ENCODE results near the gene ONECUT3.

The ONECUT3 gene

DNA sequence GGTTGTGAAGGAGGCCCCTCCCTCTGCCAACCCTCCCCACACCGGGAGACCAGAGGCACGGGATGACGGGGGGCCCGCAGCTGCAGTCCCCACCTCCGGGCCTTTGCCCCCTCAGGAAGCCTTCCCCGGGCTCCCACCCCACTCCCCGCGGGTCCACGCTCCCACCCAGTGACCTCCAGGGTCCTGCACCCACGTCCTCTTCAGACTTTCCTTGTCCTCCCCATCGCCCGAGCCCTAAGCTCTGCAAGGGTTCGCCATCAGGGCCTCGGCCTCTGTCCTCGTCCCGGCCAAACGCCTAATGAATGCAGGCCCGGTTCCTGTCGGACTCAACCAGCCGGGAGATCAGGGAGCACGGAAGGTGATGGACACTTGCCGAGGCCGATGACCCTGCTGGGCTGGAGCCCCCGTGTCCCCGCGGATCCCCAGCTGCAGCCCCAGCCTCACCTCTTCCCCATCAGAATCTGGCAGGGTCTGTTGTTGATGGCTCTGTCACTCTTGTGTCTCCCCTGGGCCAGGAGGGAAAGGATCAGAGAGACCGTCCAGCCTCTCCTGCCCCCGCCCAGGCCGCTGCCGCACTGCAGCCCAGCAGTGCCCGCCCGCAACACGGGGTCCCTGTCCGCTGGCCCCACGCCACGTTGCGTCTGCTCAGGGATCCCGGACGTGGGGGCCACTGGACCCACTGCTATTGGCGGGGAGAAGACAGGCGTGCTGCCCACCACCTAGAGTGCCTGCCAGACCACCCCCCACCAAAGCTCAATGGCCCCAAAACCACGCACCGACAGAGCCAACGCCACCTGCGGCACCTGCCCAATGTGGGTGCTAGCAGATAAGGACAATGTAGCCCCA lies 53.1 kb downstream of the ONECUT3 start:
- H3K9ac ChIP-seq (ENCODE audit: low read length): no peak overlapping the region
- no peak overlapping the region for H3K4me3 ChIP-seq (ENCODE audit: low read length)
- H3K27me3 ChIP-seq (ENCODE audit: control insufficient read depth, insufficient read depth, low read length): no peaks in the 10 kb centered on the region
- no peaks in the 10 kb centered on the region for H3K36me3 ChIP-seq (ENCODE audit: control insufficient read depth, insufficient read depth, low read length)
- H3K4me1 ChIP-seq (ENCODE audit: control insufficient read depth, insufficient read depth, low read length): no peaks in the 10 kb centered on the region
- H3K27ac ChIP-seq (ENCODE audit: low read depth, low read length): no peak overlapping the region

- Histone ChIP-seq H3K27ac (ENCODE audit: low read depth, low read length) (no peak overlapping the region), H3K9ac (ENCODE audit: low read length) (no peak overlapping the region), H3K27me3 (ENCODE audit: control insufficient read depth, insufficient read depth, low read length) (no peaks in the 10 kb centered on the region), H3K4me1 (ENCODE audit: control insufficient read depth, insufficient read depth, low read length) (no peaks in the 10 kb centered on the region), H3K36me3 (ENCODE audit: control insufficient read depth, insufficient read depth, low read length) (no peaks in the 10 kb centered on the region), H3K4me3 (ENCODE audit: low read length) (no peak overlapping the region)
These were observed 53.9 kb downstream of the ONECUT3 start for GRCh38 chr19:1807030-1807694.

DNA sequence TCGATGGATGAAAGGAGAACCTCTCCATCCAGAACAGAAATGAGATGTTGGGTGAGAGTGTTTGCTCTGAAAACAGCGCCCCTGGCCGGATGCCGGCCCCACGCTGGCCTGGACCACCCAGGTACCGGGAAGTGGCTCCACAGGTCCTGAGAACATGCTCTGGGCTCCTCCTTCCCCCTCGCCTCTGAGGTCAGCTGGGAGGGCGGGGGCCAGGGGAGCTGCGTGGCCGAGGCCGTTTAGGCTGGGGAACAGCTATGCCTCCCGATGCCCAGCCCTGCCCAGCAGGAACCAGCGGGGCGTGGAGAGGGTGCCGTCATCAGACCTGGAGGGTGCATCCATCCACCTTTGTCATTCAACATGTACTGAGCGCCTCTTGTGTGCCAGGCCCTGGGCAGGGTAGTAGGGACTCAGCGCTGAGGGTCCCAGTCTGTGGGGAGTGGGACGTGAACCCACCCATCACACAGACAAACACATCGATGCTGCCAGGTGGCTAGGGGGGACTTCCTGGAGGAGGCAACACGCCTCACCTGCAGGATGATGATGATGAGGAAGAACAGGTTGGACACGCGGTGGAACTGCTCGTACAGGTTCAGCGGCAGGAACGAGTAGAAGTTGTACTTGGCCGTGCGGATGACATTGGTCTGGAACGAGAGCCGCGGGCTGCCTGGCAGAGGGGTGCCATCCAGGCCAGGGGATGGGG lies 54.5 kb downstream of the ONECUT3 start:
- Histone ChIP-seq H3K9ac (ENCODE audit: low read length) (no peak overlapping the region), H3K4me1 (ENCODE audit: control insufficient read depth, insufficient read depth, low read length) (peaks cover 2% of the 10 kb centered on the region), H3K27ac (ENCODE audit: low read depth, low read length) (no peak overlapping the region), H3K36me3 (ENCODE audit: control insufficient read depth, insufficient read depth, low read length) (no peaks in the 10 kb centered on the region), H3K27me3 (ENCODE audit: control insufficient read depth, insufficient read depth, low read length) (no peaks in the 10 kb centered on the region), H3K4me3 (ENCODE audit: low read length) (no peak overlapping the region)

GRCh38 chr19:1808395-1808731 lies 55.1 kb downstream of the ONECUT3 start:
- no peak overlapping the region for H3K27ac ChIP-seq (ENCODE audit: low read depth, low read length)
- no peak overlapping the region for H3K4me3 ChIP-seq (ENCODE audit: low read length)
- no peaks in the 10 kb centered on the region for H3K27me3 ChIP-seq (ENCODE audit: control insufficient read depth, insufficient read depth, low read length)
- H3K36me3 ChIP-seq (ENCODE audit: control insufficient read depth, insufficient read depth, low read length): no peaks in the 10 kb centered on the region
- peaks cover 7% of the 10 kb centered on the region for H3K4me1 ChIP-seq (ENCODE audit: control insufficient read depth, insufficient read depth, low read length)
- no peak overlapping the region for H3K9ac ChIP-seq (ENCODE audit: low read length)

DNA sequence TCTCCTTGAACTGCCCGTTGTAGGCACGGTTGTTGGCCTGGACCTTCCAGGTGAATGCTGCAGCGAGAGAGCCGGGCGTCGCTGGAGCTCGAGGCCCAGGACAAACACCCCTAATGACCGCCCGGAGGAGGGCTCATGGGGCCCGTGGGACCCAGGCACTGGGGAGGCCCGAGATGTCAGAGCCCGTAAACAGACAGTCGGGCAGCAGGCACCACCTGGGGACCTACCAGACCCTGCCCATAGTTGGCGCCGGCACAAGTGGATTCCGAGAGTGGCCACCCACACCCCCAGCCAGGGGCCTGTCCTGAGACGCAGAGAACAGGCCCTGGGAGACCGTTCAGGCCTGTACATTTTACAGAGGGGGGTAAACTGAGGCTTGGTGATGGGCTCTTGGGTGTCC lies 56.4 kb downstream of the ONECUT3 start:
- Histone ChIP-seq H3K4me3 (ENCODE audit: low read length) (no peak overlapping the region), H3K36me3 (ENCODE audit: control insufficient read depth, insufficient read depth, low read length) (no peaks in the 10 kb centered on the region), H3K9ac (ENCODE audit: low read length) (no peak overlapping the region)

GRCh38 chr19:1810439-1811160 lies 57.3 kb downstream of the ONECUT3 start:
- Histone ChIP-seq H3K4me3 (ENCODE audit: low read length) (no peak overlapping the region), H3K27ac (ENCODE audit: low read depth, low read length) (no peak overlapping the region), H3K4me1 (ENCODE audit: control insufficient read depth, insufficient read depth, low read length) (peaks cover 7% of the 10 kb centered on the region), H3K9ac (ENCODE audit: low read length) (no peak overlapping the region), H3K36me3 (ENCODE audit: control insufficient read depth, insufficient read depth, low read length) (no peaks in the 10 kb centered on the region), H3K27me3 (ENCODE audit: control insufficient read depth, insufficient read depth, low read length) (no peaks in the 10 kb centered on the region)

More for the DNA sequence above, 56.4 kb downstream of the ONECUT3 start:
- peaks cover 7% of the 10 kb centered on the region for H3K4me1 ChIP-seq (ENCODE audit: control insufficient read depth, insufficient read depth, low read length)
- no peak overlapping the region for H3K27ac ChIP-seq (ENCODE audit: low read depth, low read length)
- no peaks in the 10 kb centered on the region for H3K27me3 ChIP-seq (ENCODE audit: control insufficient read depth, insufficient read depth, low read length)

DNA sequence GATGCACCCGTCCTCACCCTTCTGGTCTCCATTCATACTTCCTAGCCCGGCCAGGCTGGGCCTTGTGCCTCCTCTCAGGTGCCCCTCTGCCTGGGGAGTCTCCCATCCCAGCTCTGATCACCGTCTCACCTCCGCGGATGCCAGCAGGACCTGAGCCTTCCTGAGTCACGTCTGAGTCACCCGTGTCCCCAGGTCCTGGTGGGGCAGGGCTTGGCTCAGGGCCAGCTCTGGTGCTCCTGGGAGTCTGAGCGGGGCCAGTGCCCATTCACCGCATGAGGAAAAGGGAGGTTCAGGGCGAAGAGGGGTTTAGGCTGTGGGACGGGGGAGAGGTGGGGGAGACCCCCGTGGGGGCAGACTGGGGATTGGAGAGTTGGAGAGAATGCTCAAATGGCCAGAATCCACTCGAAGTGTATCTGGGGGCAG lies 58.2 kb downstream of the ONECUT3 start:
- peak overlapping the region; percentile 45 for H3K27ac ChIP-seq (ENCODE audit: low read depth, low read length)
- no peak overlapping the region for H3K9ac ChIP-seq (ENCODE audit: low read length)
- peak overlapping the region; percentile 6 for H3K4me3 ChIP-seq (ENCODE audit: low read length)
- no peaks in the 10 kb centered on the region for H3K27me3 ChIP-seq (ENCODE audit: control insufficient read depth, insufficient read depth, low read length)
- H3K36me3 ChIP-seq (ENCODE audit: control insufficient read depth, insufficient read depth, low read length): peaks cover 5% of the 10 kb centered on the region
- H3K4me1 ChIP-seq (ENCODE audit: control insufficient read depth, insufficient read depth, low read length): peaks cover 7% of the 10 kb centered on the region

DNA sequence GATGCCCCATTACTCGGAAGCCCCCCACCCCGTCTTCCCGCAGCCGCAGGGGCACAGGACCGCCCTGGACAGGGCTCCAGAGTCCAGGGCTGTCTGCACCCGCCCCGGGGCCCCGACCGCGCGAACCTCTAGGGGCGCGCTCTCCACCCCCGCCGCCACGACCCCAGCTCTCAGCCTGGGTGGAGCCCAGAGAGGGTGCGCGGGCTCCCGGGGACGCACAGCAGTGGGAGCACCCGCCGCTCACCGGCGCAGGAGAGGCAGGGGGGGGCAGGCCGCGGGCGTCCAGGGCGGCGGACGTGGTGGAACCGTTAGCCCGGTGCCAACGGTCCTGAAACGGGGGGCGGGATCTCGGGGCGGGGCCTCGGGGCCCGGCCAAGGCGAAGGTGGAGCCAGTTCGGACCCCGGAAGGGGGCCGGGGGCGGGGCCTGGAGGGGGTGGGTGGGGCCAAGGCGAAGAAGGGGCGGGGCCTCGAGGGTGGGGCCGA lies 58.7 kb downstream of the ONECUT3 start, which contains the start of gene ATP8B3:
TSS of gene ATP8B3 (minus strand) at position 335 of the 484 bp plus-strand sequence. CDS start 540 bp downstream, outside the sequence.
- Histone ChIP-seq H3K4me3 (ENCODE audit: low read length) (peak within 1 kb of the TSS; percentile 63), H3K9ac (ENCODE audit: low read length) (peak within 1 kb of the TSS; percentile 25), H3K36me3 (ENCODE audit: control insufficient read depth, insufficient read depth, low read length) (peaks cover 5% of the 10 kb centered on the region), H3K27ac (ENCODE audit: low read depth, low read length) (peak within 1 kb of the TSS; percentile 57), H3K27me3 (ENCODE audit: control insufficient read depth, insufficient read depth, low read length) (no peaks in the 10 kb centered on the region), H3K4me1 (ENCODE audit: control insufficient read depth, insufficient read depth, low read length) (peaks cover 7% of the 10 kb centered on the region)

DNA sequence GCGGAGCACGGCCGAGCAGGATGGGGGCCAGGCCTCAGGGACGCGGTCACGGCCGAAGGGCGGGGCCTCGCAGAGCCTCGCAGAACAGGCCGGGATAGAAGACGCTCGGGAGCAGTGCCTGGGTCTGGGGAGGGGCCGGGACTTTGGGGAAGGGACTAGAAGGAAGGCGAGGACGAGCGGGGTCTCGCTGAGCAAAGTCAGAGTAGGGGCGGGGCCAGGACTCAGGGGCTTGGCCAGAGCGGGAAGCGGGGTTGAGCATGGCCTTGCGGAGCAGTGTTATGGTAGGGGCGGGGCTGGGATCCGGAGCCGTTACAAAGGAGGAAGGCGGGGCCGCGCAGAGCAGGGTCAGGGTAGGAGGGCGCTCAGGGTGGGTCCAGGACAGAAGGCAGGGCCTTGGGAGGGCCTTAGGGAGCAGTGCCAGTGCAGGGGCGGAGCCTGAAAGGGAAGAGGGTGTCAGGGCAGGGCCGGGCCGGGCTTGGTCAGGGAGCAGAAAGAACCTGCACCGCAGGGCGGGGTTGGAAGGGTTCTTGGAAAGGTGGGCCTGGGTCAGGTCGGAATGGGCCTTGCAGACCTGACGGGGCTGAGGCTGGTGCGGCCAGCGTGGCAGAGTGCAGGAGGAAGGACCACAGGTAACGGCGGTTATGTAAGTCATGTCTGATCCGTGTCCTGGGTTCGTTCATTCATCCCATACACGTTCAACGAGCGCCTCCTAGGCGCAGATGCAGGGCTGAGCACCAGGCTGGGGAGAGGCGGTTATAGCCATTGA lies 59.3 kb downstream of the ONECUT3 start:
- peak overlapping the region; percentile 25 for H3K9ac ChIP-seq (ENCODE audit: low read length)
- no peaks in the 10 kb centered on the region for H3K27me3 ChIP-seq (ENCODE audit: control insufficient read depth, insufficient read depth, low read length)
- peak overlapping the region; percentile 57 for H3K27ac ChIP-seq (ENCODE audit: low read depth, low read length)
- H3K36me3 ChIP-seq (ENCODE audit: control insufficient read depth, insufficient read depth, low read length): peaks cover 6% of the 10 kb centered on the region
- peak overlapping the region; percentile 63 for H3K4me3 ChIP-seq (ENCODE audit: low read length)
- H3K4me1 ChIP-seq (ENCODE audit: control insufficient read depth, insufficient read depth, low read length): peaks cover 7% of the 10 kb centered on the region

GRCh38 chr19:1813192-1814182 lies 60.2 kb downstream of the ONECUT3 start:
- Histone ChIP-seq H3K4me3 (ENCODE audit: low read length) (peak overlapping the region; percentile 63), H3K4me1 (ENCODE audit: control insufficient read depth, insufficient read depth, low read length) (peaks cover 7% of the 10 kb centered on the region), H3K27me3 (ENCODE audit: control insufficient read depth, insufficient read depth, low read length) (no peaks in the 10 kb centered on the region), H3K9ac (ENCODE audit: low read length) (no peak overlapping the region), H3K27ac (ENCODE audit: low read depth, low read length) (no peak overlapping the region), H3K36me3 (ENCODE audit: control insufficient read depth, insufficient read depth, low read length) (peaks cover 12% of the 10 kb centered on the region)
